ENCODE data around the gene ANO7.

The ANO7 gene

DNA sequence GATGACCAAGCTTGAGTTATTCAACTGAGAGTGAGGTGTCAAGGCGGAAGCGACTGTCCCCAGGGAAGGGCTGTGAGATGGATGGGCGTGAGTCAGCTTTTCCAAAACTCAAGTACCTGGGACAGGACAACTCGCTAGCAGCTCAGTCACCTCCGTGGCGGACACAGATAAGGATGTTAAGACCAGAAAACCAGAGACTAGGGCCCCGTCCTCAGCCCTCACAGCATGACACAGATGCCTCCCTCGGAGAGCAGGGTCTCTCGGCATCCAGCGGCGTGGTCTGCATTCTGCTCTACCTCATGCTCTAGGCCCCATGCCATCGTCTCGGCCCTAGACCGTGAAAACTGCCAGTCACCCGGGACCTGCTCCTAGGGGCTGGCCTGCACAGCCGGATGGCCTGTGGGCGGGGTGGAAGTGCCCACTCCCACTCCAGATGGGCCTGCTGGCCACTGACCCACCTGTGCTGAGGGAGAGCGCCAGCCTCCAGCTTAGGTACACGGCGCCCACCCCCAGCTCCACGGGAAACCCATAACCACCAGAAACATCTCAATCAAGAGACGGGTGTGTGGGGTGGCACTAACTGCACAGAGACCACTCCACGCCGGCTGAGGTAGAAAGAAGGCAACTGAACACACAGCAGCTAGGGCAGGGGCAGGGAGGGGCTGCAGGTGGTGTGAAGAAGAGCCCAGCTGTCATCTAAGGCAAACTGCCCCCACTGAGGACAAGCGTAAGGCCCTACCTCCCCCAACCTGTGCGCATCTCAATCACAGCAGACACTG is 39.8 kb downstream of the ANO7 start:
- no peak for DNase-seq (ENCODE audit: low read depth in 2 of 2)

- DNase-seq (ENCODE audit: low read depth in 2 of 2): no peak
Measured at GRCh38 chr2:241228860-241229516, 40.5 kb downstream of the ANO7 start.

GRCh38 chr2:241229563-241230401 is 41.3 kb downstream of the ANO7 start:
- no peak for DNase-seq (ENCODE audit: low read depth in 2 of 2)

DNA sequence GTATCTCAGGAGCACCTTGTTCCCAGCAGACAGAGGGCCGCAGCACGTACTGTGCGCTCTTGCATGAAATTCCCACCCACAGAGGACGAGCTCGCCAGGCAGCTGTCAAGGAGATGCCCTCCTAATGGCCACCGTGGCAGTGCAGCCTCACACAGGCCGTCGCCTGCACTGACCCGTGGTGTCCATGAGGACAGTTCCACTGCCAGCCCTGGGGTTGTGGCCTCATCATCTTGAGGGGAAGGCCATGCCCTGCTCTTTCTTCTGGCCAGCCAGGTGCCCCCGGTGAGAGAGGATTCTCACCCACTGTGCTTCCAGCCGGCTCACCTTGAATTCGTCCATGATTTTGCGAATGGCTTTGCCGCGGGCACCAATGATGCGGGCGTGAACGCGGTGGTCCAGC is 42.0 kb downstream of the ANO7 start:
- DNase-seq (ENCODE audit: low read depth in 2 of 2): no peak

- DNase-seq (ENCODE audit: low read depth in 2 of 2): no peak
Measured at GRCh38 chr2:241232736-241233575, 44.5 kb downstream of the ANO7 start.

GRCh38 chr2:241234066-241234790 is 45.8 kb downstream of the ANO7 start:
- DNase-seq (ENCODE audit: low read depth in 2 of 2): no peak

DNA sequence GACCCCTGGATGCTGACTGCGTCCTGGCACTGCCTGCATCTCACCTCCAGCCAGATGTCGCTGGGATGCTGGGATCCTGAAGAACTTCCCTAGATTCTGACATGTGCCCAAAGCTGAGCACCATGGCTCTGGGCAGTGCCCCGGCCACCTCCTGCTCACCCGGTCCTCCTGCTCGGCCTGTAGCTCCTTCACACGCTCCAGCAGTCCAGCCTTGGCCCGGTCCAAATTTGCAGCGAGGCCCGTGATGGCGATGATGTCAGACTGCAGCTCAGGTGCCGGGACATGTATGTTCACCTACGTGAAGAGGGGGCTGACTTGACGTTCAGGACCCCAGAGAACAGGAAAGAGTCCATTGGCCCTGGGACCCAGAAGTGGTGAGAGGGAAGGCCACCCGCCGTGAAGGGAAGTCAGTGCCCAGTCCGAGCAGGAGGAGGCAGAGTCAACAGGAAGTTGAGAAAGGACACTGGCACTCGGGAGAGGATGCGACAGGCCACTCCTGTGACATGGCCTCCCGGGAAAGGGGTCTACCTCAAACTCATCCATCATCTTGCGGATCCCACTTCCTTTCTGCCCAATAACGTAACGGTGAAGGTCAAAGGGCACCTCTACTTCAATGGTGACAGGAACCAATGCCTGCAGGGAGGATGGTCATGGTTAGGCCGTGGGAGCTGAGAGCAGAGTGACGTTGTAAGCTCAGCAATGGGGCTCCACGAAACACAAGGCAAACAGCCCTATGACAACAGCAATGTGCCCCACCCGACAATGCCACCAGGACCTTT is 46.7 kb downstream of the ANO7 start:
- no peak for DNase-seq (ENCODE audit: low read depth in 2 of 2)

DNA sequence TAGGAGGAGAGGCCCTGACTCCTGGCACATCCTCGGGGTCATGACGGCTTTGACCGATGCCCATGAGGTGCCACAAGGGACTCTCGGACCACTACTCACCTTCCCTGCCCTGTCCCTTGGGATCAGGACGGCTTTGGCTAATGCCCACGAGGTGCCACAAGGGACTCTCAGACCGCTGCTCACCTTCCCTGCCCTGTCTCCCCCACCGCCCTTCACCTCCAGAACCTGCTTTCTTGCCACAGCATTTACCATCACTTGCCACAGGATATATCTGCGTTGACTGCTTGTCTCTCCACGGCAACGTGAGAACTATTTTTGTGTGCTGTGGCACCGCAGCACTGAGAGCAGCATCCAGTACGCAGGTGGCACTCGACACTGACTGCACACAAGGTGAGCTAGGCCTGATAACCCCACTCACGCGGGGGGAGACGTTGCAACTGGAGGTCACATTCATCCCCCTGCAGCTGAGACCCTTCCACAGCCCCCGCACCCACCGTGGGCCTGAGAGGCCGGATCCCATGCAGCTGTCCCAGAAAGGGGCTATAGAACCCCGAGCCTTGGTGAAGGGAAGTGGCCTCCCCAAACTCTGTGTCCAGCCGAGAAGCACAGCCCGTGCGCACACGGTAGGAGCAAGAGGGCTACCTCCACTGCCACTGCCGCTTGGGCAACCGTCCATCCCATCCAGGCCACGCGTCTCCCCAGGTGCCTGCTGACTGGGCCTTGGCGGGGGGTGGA is 47.5 kb downstream of the ANO7 start:
- no peak for DNase-seq (ENCODE audit: low read depth in 2 of 2)

- DNase-seq (ENCODE audit: low read depth in 2 of 2): no peak
Measured at GRCh38 chr2:241237047-241237446, 48.6 kb downstream of the ANO7 start.

- no peak for DNase-seq (ENCODE audit: low read depth in 2 of 2)
Measured at GRCh38 chr2:241237949-241238371, 49.5 kb downstream of the ANO7 start.

DNA sequence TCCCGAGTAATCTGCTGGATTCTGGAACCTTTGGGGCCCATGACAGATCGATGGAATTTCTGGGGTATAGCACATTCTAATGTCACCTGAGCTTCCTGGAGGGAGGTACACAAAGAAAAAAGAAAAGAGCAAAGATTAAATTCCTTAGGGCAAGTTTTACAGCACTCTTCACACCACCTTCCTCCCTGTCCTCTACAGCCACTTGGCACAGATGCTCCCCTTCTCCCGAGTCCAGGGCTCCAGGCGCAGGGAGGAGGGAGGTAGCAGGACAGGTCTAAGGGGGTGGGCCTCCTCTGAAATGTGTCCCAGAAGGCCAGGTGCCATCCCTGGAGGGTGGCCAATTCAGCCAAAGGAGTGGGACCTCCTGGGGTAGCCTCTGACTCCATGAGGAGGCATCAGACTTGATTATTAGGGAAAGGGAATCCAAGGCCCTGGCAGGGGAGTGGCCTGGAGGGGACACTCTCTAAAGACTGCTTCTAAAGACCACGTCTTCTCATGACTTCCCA is 50.3 kb downstream of the ANO7 start:
- no peak for DNase-seq (ENCODE audit: low read depth in 2 of 2)

- no peak for DNase-seq (ENCODE audit: low read depth in 2 of 2)
Measured at GRCh38 chr2:241239552-241240202, 51.2 kb downstream of the ANO7 start.

DNA sequence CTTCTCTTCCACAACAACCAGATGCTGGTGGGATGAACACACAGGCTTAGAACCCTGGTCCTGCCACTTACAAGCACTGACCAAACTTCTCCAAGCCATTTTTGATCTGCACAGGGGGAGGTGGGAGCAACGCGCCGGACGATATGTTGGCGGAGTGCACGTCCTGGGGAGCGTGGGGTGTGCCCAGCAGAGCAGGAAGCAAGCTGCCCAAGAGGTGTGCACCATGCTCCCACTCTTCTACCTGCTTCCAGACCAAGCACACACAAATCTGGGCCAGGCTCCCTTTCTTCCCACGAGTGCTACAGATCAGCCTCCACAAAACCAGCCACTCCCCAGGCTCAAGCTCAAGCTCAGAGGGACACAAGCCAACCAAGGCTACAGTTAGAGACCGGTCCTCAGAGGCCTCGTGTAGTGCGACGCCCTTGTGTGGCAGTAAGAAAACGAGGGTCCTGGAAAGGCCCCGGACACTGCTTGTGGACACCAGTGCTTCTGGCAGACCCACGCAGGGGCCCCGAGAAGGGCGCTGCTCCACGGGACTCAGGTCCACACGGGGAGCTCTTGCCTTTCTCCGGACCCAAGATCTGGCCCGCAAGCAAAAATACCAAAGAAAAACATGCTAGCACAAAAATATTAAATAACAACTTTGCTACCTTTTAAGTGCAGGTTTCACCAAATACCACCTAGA is 52.0 kb downstream of the ANO7 start:
- no peak for DNase-seq (ENCODE audit: low read depth in 2 of 2)

DNA sequence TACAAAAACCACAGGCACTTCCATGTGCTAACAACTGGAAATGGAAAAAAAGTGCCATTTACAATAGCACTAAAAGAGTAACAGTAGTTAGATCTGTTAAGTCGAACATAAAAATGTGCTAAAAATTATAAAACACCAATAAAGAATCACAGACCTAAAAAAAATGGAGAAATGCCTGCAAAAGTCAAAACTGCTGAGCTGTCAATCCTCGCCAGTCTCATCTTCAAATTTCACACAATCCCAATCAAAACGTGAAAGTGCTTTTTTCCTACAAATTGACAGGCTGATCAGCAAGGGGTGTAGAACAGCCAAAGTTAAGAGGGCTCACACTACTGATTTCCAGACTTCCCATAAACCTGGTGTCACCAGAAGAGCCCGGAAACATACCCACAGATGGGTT is 53.2 kb downstream of the ANO7 start:
- no peak for DNase-seq (ENCODE audit: low read depth in 2 of 2)

- DNase-seq (ENCODE audit: low read depth in 2 of 2): no peak
Measured at GRCh38 chr2:241242306-241242705, 53.8 kb downstream of the ANO7 start.

DNA sequence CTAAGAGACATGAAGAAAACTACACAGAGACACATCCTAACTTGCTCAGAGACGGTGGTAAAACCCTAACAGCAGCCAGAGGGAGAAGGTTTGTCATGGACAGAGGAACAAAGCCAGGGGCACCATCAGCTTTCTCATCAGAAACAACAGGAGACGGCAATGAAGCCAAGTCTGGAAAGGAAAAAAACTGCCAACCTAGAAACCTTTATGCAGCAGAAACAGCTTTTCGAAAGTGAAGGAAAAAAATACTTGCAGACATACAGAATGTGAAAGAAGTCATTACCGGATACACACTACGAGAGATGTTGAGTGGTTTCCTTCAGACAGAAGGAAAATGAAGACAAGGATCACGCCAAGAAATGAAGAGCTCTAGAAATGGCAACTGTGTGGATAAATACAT is 55.9 kb downstream of the ANO7 start:
- DNase-seq (ENCODE audit: low read depth in 2 of 2): no peak

GRCh38 chr2:241248289-241248688 is 59.8 kb downstream of the ANO7 start:
- DNase-seq (ENCODE audit: low read depth in 2 of 2): no peak

DNA sequence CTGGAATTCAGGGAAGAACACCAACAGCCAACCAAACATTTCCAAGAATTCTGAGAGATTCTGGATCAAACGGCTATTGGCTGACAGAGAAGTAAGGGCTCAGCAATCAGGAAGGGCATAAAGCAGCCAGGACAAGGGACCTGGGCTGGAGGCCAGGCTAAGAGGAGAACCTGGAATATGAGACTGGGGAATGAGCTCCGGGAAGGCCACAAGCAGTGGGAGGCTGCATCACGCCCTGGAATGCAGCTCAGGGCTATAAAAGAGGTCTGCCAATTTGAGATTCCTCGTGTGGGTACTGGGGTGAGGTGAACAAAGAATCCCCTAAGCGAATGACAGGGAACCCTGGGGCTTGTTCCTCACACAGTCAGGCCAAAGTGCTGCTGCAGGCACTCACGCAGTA is 60.4 kb downstream of the ANO7 start:
- DNase-seq (ENCODE audit: low read depth in 2 of 2): no peak

All from stimulated activated CD4-positive, alpha-beta T cell treated with anti-CD3 and anti-CD28 coated beads, Interleukin-12 subunit alpha, Interleukin-12 subunit beta, amount 100 ng/mL, for 24 hours (primary cell).